NB4 (cell line): ENCODE data around the gene RNF145.

Experiments used
- CTCF ChIP-seq: IDR thresholded peaks from one replicate; pipeline ENCODE4 v1.5.1; 2012; ENCODE audit warnings: low read depth, low read length
- MYC ChIP-seq: IDR thresholded peaks from 2 replicates; pipeline ENCODE4 v1.6.1; 2011; ENCODE audit warnings: low read depth, low read length
- POLR2A ChIP-seq: IDR thresholded peaks from 2 replicates; pipeline ENCODE4 v1.6.1; 2011; ENCODE audit warnings: mild to moderate bottlenecking; ENCODE audit not compliant: insufficient read length; ENCODE audit errors: extremely low read depth

- TF ChIP-seq CTCF: no peak
- TF ChIP-seq POLR2A: no peak
- no peak for TF ChIP-seq MYC
These were observed 30.4 kb downstream of the RNF145 start for GRCh38 chr5:159178978-159179377.
